OCI-LY3 (cell line): ENCODE results near the gene EOGT.
A peak's percentile ranks its signal among the peaks of the same experiment; 100 is the strongest.

Source experiments
- H2AFZ ChIP-seq: fragments of 200-600, 300-600 bp; shearing (Covaris generic); 2 replicates; pipeline ENCODE4 v1.6.0; 2014; ENCODE audit warnings: antibody characterized with exemption, low read depth, low read length
- H3K27ac ChIP-seq: fragments of 200-600, 300-600 bp; sonication (generic); 2 replicates; pipeline ENCODE4 v1.5.1; 2014; ENCODE audit warnings: mild to moderate bottlenecking, low read length, moderate library complexity, mixed read lengths
- H3K27me3 ChIP-seq: fragments of 200-600, 300-600 bp; sonication (generic); 2 replicates; pipeline ENCODE4 v1.6.1; 2014; ENCODE audit warnings: low read depth, low read length, mixed read lengths
- H3K36me3 ChIP-seq: fragments of 200-600, 300-600 bp; sonication (generic); replicated peaks from 2 replicates; pipeline ENCODE3; 2014; ENCODE audit warnings: low read depth, low read length, mixed read lengths
- H3K4me1 ChIP-seq: fragments of 300-600, 200-600 bp; sonication (generic); 2 replicates; pipeline ENCODE4 v1.6.1; 2014; ENCODE audit warnings: low read length, mixed read lengths
- H3K4me2 ChIP-seq: fragments of 200-600, 300-600 bp; sonication (generic); 2 replicates; pipeline ENCODE4 v1.6.1; 2014; ENCODE audit warnings: low read length, mixed read lengths
- H3K4me3 ChIP-seq: fragments of 300-600, 200-600 bp; sonication (generic); 2 replicates; pipeline ENCODE4 v1.5.1; 2014; ENCODE audit warnings: antibody characterized with exemption, mild to moderate bottlenecking, low read length, moderate library complexity
- H3K79me2 ChIP-seq: fragments of 300-600, 200-600 bp; shearing (Covaris generic); 2 replicates; pipeline ENCODE4 v1.6.1; 2014; ENCODE audit warnings: mild to moderate bottlenecking, low read length, mixed read lengths
- H3K9ac ChIP-seq: fragments of 300-600, 200-600 bp; shearing (Covaris generic); 2 replicates; pipeline ENCODE4 v1.6.0; 2014; ENCODE audit warnings: mild to moderate bottlenecking, low read length, moderate library complexity
- H3K9me3 ChIP-seq: fragments of 200-600, 300-600 bp; shearing (Covaris generic); 2 replicates; pipeline ENCODE4 v1.6.1; 2014; ENCODE audit warnings: low read length, mixed read lengths; ENCODE audit not compliant: insufficient read depth
- H4K20me1 ChIP-seq: fragments of 200-600, 300-600 bp; sonication (generic); 2 replicates; pipeline ENCODE4 v1.6.1; 2016; ENCODE audit warnings: low read length, mixed read lengths; ENCODE audit not compliant: insufficient read depth
- EZH2phosphoT487 ChIP-seq: fragments of 200-600 bp; shearing (Covaris generic); IDR thresholded peaks from 2 replicates; pipeline ENCODE4 v1.6.1; 2018; ENCODE audit warnings: antibody characterized with exemption, mixed run types, low read depth
- TF ChIP-seq, protein P1 (sequence below): fragments of 200-600, 300-600 bp; sonication (generic); IDR thresholded peaks from 2 replicates; pipeline ENCODE4 v1.5.1; 2014; ENCODE audit warnings: antibody characterized with exemption, low read length, low read depth

EOGT gene

DNA sequence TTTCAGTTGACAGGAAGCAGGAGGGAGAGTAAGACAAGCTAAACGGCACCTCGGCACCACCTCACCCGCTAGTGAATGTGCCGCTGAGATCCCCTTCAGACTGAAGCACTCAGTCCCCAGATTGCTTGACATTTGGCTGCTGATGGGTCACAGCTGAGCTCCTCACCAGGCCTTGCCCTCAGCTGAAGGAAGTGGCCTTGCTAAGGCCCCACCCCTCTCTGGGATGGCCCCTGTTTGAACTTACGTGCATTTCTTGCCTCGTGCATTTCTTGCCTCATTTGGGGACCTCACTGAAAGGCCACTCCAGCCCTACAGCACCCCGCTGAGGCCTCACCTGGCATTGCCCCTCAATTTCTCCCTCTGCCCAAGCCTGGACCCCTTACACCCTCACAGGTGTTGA, 39.8 kb downstream of the EOGT start:
- Histone ChIP-seq H3K36me3 (peaks cover 6% of the 10 kb centered on the region), H3K9me3 (no peaks in the 10 kb centered on the region), H3K4me1 (no peaks in the 10 kb centered on the region), H3K79me2 (no peaks in the 10 kb centered on the region), H3K4me3 (no peak overlapping the region), H4K20me1 (no peaks in the 10 kb centered on the region), H3K4me2 (no peak overlapping the region), H3K27ac (no peak overlapping the region), H2AFZ (no peak overlapping the region), H3K9ac (no peak overlapping the region), H3K27me3 (peaks cover 19% of the 10 kb centered on the region)
- no peak for TF ChIP-seq EZH2phosphoT487
- TF ChIP-seq, protein P1, sequence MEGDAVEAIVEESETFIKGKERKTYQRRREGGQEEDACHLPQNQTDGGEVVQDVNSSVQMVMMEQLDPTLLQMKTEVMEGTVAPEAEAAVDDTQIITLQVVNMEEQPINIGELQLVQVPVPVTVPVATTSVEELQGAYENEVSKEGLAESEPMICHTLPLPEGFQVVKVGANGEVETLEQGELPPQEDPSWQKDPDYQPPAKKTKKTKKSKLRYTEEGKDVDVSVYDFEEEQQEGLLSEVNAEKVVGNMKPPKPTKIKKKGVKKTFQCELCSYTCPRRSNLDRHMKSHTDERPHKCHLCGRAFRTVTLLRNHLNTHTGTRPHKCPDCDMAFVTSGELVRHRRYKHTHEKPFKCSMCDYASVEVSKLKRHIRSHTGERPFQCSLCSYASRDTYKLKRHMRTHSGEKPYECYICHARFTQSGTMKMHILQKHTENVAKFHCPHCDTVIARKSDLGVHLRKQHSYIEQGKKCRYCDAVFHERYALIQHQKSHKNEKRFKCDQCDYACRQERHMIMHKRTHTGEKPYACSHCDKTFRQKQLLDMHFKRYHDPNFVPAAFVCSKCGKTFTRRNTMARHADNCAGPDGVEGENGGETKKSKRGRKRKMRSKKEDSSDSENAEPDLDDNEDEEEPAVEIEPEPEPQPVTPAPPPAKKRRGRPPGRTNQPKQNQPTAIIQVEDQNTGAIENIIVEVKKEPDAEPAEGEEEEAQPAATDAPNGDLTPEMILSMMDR, result no peak

DNA sequence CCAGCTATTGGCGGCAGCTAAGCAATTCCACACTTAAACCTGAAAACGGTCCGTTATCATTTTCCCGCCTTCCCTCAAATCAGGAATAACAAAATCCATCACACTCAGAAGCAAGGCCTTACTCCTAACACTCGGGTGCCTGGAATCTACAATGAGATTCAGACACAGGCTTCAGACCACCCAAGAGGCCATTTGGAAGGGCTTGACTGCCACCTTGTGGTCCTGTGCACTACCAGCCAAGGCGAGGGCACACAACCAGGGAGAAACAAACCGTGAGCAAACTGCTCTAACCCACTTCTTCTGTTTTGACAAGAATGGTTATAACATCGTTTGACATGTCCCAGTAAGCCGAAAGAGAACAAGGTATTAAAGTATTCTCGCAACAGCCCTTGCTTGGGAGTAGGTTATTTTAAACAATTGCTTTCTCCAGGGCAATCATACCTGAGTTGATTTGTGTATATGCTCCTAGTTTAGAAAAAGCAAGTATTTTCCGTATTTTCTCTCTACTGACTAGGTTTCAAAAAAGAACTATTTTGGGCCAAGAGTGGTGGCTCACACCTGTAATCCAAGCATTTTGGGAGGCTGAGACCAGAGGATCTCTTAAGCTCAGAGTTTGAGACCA, 41.0 kb downstream of the EOGT start:
- Histone ChIP-seq H3K9me3 (no peaks in the 10 kb centered on the region), H3K9ac (no peak overlapping the region), H3K27me3 (peaks cover 19% of the 10 kb centered on the region), H3K36me3 (peaks cover 3% of the 10 kb centered on the region), H4K20me1 (no peaks in the 10 kb centered on the region), H3K4me1 (no peaks in the 10 kb centered on the region), H3K4me2 (no peak overlapping the region), H3K4me3 (no peak overlapping the region), H3K27ac (no peak overlapping the region), H3K79me2 (no peaks in the 10 kb centered on the region), H2AFZ (no peak overlapping the region)
- TF ChIP-seq, protein P1, result peak; percentile 99
- no peak for TF ChIP-seq EZH2phosphoT487

DNA sequence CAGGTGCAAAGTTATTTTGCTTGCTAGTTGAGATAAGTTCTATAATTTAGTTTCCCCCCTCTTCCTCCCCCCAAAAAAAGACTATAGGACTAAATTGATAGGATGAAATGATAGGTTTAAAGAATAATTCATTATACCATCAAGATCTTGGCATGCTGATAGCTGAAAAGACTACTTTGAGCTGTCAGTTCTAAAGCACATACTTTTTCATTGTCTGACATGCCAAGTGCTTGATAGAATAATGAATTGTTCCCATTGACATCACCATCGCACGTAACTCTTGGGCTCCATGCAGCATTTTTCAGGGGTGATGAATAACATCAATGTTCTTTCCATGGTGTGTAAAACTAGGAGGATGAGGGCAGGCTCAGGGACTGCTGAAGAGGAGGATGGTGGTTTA, 48.8 kb downstream of the EOGT start:
- H3K4me1 ChIP-seq, result no peaks in the 10 kb centered on the region
- no peak overlapping the region for H3K4me3 ChIP-seq
- peaks cover 31% of the 10 kb centered on the region for H3K27me3 ChIP-seq
- no peaks in the 10 kb centered on the region for H4K20me1 ChIP-seq
- H3K27ac ChIP-seq, result no peak overlapping the region
- H2AFZ ChIP-seq, result no peak overlapping the region
- no peaks in the 10 kb centered on the region for H3K79me2 ChIP-seq
- H3K9me3 ChIP-seq, result no peaks in the 10 kb centered on the region
- H3K4me2 ChIP-seq, result no peak overlapping the region
- TF ChIP-seq, protein P1, result no peak
- no peak for TF ChIP-seq EZH2phosphoT487
- no peaks in the 10 kb centered on the region for H3K36me3 ChIP-seq
- H3K9ac ChIP-seq, result no peak overlapping the region

- Histone ChIP-seq H4K20me1 (no peaks in the 10 kb centered on the region), H3K27me3 (peaks cover 28% of the 10 kb centered on the region), H3K9me3 (no peaks in the 10 kb centered on the region), H2AFZ (no peak overlapping the region), H3K9ac (no peak overlapping the region), H3K4me1 (no peaks in the 10 kb centered on the region), H3K79me2 (no peaks in the 10 kb centered on the region), H3K4me3 (no peak overlapping the region), H3K27ac (no peak overlapping the region), H3K4me2 (no peak overlapping the region), H3K36me3 (no peaks in the 10 kb centered on the region)
- TF ChIP-seq EZH2phosphoT487, result no peak
- TF ChIP-seq, protein P1, result no peak
Observed at GRCh38 chr3:68963891-68964290, 49.6 kb downstream of the EOGT start.
